ENCODE results near the gene SOX8.

- TF ChIP-seq CTCF (IDR thresholded peaks at IDR 0.05) (no peak), EZH2 (IDR thresholded peaks at IDR 0.05) (no peak)
Observed at GRCh38 chr16:939311-939710, 42.3 kb upstream of the SOX8 start.

All from neural progenitor cell (in vitro differentiated cells).